K562 (cell line): ENCODE measurements around the gene PNCK. TPM values are rescaled to one million over a fixed set of nuclear protein-coding genes. Genes with fewer than 3 reads are reported as not detected.

Experiments
- ATAC-seq: fragments of 200-7000 bp; cut with Tn5 transposase; 3 replicates; pipeline ENCODE4 v1.9.1; 2020; ENCODE audit warnings: moderate library complexity
- BruUV-seq: library from RNA; stranded (reverse); fragments of 400-500 nt; replicated peaks from 2 replicates; lab custom pipeline; 2021; lab: Mats Ljungman, UMichigan
- CTCF ChIA-PET: fragments of 300-600 bp; formaldehyde crosslinking; extraction: SDS; loops from one replicate; lab custom pipeline; 2021; ENCODE audit warnings: low intra/inter-chr PET ratio; lab: Yijun Ruan, JAX
- POLR2A ChIA-PET: fragments of 300-600, 350-650 bp; sonication (Branson Sonifier 250); formaldehyde crosslinking; extraction: SDS; loops from one replicate; lab custom pipeline; 2021; ENCODE audit warnings: antibody characterized with exemption, inconsistent platforms; lab: Yijun Ruan, JAX
- DNase-seq, 4 experiments: peaks; one replicate each; pipeline versions ENCODE4 v3.0.0 to v3.0.0-alpha.2; 2011 to 2018; ENCODE audit warnings: low spot score in 3 of 4, mixed read lengths in 3 of 4; ENCODE audit errors: extremely low read depth in 1 of 4
- FAIRE-seq: peaks from 2 replicates; lab custom pipeline; 2011; peaks lifted over from hg19 to GRCh38; lab: Jason Lieb, UNC
- H2AFZ ChIP-seq: 2 replicates; pipeline ENCODE4 v1.6.0; 2011; ENCODE audit warnings: low read depth, low read length, control low read depth, inconsistent platforms
- H3K27ac ChIP-seq: fragments of 200-600 bp; 3 replicates; pipeline ENCODE4 v1.8.0; 2011; ENCODE audit warnings: low read depth, mild to moderate bottlenecking, control low read depth, inconsistent platforms, low read length, moderate library complexity, mixed read lengths; ENCODE audit errors: extremely low read depth
- H3K27me3 ChIP-seq, 2 experiments: fragments of 300-600 bp in 1 of 2; 2 replicates in 1 of 2; 3 replicates in 1 of 2; pipeline versions ENCODE4 v1.6.0 to v1.8.0; 2011; ENCODE audit warnings: inconsistent platforms in 2 of 2, low read length in 2 of 2, mild to moderate bottlenecking in 1 of 2, mixed read lengths in 1 of 2, moderate library complexity in 1 of 2; ENCODE audit not compliant: control insufficient read depth in 2 of 2, insufficient read depth in 2 of 2
- H3K36me3 ChIP-seq: fragments of 300-600 bp; 3 replicates; pipeline ENCODE4 v1.8.0; 2011; ENCODE audit warnings: mild to moderate bottlenecking, low read length, inconsistent platforms; ENCODE audit not compliant: control insufficient read depth, insufficient read depth
- H3K4me1 ChIP-seq, 2 experiments: fragments of 200-600 bp in 1 of 2; replicated peaks in 1 of 2; 2 replicates in 1 of 2; 3 replicates in 1 of 2; pipeline versions ENCODE4 v1.5.1 to v1.8.0; 2011; ENCODE audit warnings: inconsistent platforms in 2 of 2, low read length in 2 of 2, mild to moderate bottlenecking in 1 of 2, mixed read lengths in 1 of 2, moderate library complexity in 1 of 2; ENCODE audit not compliant: control insufficient read depth in 2 of 2, insufficient read depth in 2 of 2
- H3K4me2 ChIP-seq: 2 replicates; pipeline ENCODE4 v1.6.1; 2011; ENCODE audit warnings: low read length, control low read depth, inconsistent platforms, mixed read lengths; ENCODE audit not compliant: insufficient read depth
- H3K4me3 ChIP-seq: fragments of 200-600 bp; sonication (generic), shearing (Covaris generic); 2 replicates; pipeline ENCODE4 v1.5.1; 2016; ENCODE audit warnings: control low read depth, inconsistent platforms
- H3K79me2 ChIP-seq: fragments of 200-600 bp; 3 replicates; pipeline ENCODE4 v1.8.0; 2011; ENCODE audit warnings: low read length, inconsistent platforms; ENCODE audit not compliant: control insufficient read depth, insufficient read depth
- H3K9ac ChIP-seq, 2 experiments: 2 replicates each; pipeline versions ENCODE4 v1.6.0 to v1.6.1; 2011; ENCODE audit warnings: low read depth in 2 of 2, low read length in 2 of 2, control low read depth in 1 of 2, inconsistent platforms in 1 of 2, mild to moderate bottlenecking in 1 of 2, mixed read lengths in 1 of 2; ENCODE audit not compliant: insufficient read depth in 1 of 2
- H3K9me1 ChIP-seq: one replicate; pipeline ENCODE4 v1.6.0; 2011; ENCODE audit warnings: inconsistent platforms, mild to moderate bottlenecking, low read length, moderate library complexity; ENCODE audit not compliant: control insufficient read depth, insufficient read depth
- H3K9me3 ChIP-seq: replicated peaks from 2 replicates; pipeline ENCODE4 v1.5.1; 2011; ENCODE audit warnings: low read depth, low read length, inconsistent platforms; ENCODE audit not compliant: control insufficient read depth, insufficient read depth
- H4K20me1 ChIP-seq: replicated peaks from 2 replicates; pipeline ENCODE4 v1.6.1; 2011; ENCODE audit warnings: low read length, inconsistent platforms, mixed read lengths; ENCODE audit not compliant: control insufficient read depth, insufficient read depth
- BCOR ChIP-seq: fragments of 450-650 bp; IDR thresholded peaks from 2 replicates; pipeline ENCODE4 v1.6.1; 2016
- CTCF ChIP-seq, 3 experiments: IDR thresholded peaks in 2 of 3; conservative IDR thresholded peaks in 1 of 3; 2 replicates each; pipeline ENCODE4 v1.5.1; 2011 to 2012; ENCODE audit warnings: low read length in 3 of 3, mild to moderate bottlenecking in 3 of 3, control low read depth in 2 of 3, improper control_type of control experiment in 1 of 3, inconsistent platforms in 1 of 3, low read depth in 1 of 3, mixed read lengths in 1 of 3, moderate library complexity in 1 of 3; ENCODE audit not compliant: insufficient read depth in 2 of 3
- FOXP1 ChIP-seq: sonication (generic); formaldehyde crosslinking; IDR thresholded peaks from 2 replicates; pipeline ENCODE4 v1.8.0; 2022; ENCODE audit warnings: mild to moderate bottlenecking, missing genetic modification reagents
- LEF1 ChIP-seq: fragments of 450-650 bp; IDR thresholded peaks from 2 replicates; pipeline ENCODE4 v1.6.1; 2016; ENCODE audit warnings: mild to moderate bottlenecking
- NFIC ChIP-seq: fragments of 450-650 bp; IDR thresholded peaks from 2 replicates; pipeline ENCODE4 v1.6.1; 2017; ENCODE audit warnings: mild to moderate bottlenecking, inconsistent platforms
- RBM25 ChIP-seq: fragments of 200-400 bp; formaldehyde crosslinking; IDR thresholded peaks from 2 replicates; pipeline ENCODE4 v1.6.1; 2018; ENCODE audit warnings: low read length, low read depth, moderate library complexity; ENCODE audit not compliant: severe bottlenecking
- SREBF1 ChIP-seq: fragments of 150-350 bp; IDR thresholded peaks from 2 replicates; pipeline ENCODE4 v1.6.1; 2014; ENCODE audit warnings: antibody characterized with exemption, low read depth, low read length, borderline replicate concordance
- ZFP36 ChIP-seq: fragments of 150-350 bp; IDR thresholded peaks from 2 replicates; pipeline ENCODE4 v1.6.1; 2018; ENCODE audit warnings: low read length, low read depth; ENCODE audit not compliant: partially characterized antibody
- ZNF384 ChIP-seq: IDR thresholded peaks from 2 replicates; pipeline ENCODE4 v1.6.1; 2012; ENCODE audit warnings: low read depth, low read length, improper control_type of control experiment
- WGBS: fragments of 100-300 bp; shearing (Covaris generic); methylation state at CpG from one replicate; pipeline ENCODE4 v1.1.6; 2016; ENCODE audit warnings: low coverage, mixed read lengths; ENCODE audit not compliant: insufficient coverage; ENCODE audit errors: missing lambda C conversion rate; 5-methylcytosine and 5-hydroxymethylcytosine counted together
- in situ Hi-C: fragments of 300-500 bp; cut with MboI; formaldehyde crosslinking; loops from 4 replicates; pipeline ENCODE4 v1.15.0; 2018; ENCODE audit warnings: inconsistent platforms, mixed read lengths
- intact Hi-C: fragments of 100-400 bp; cut with micrococcal nuclease; formaldehyde crosslinking; loops from 2 replicates; pipeline ENCODE4 v1.14.2; 2022
- polyA plus RNA-seq, 8 experiments: library from polyadenylated mRNA; depleted of rRNA in 4 of 8; stranded (reverse) in 5 of 8; unstranded in 3 of 8; fragments of >200 nt; fragmentation: Nextera tagmentation in 2 of 8; fragmentation: Illumina TruSeq in 1 of 8; extraction: Ambion mirVana in 2 of 8; extraction: Trizol in 1 of 8; gene quantifications; 2 replicates each; pipeline versions ENCODE4 v1.2.1 to v1.2.3, GENCODE V29; 2011 to 2014; ENCODE audit warnings: inconsistent platforms in 1 of 8, missing spikeins in 1 of 8
- total RNA-seq, 7 experiments: library from RNA; depleted of rRNA in 6 of 7; stranded (reverse); fragments of >200 nt in 6 of 7; fragmentation: Illumina TruSeq in 2 of 7; extraction: Trizol in 2 of 7; gene quantifications; 2 replicates each; pipeline versions ENCODE4 v1.2.1 to v1.2.3, GENCODE V29; 2011 to 2021; ENCODE audit warnings: low replicate concordance in 1 of 7

Gene PNCK
- total and polyA plus RNA-seq, 9 of the 15 experiments (the other 6 are each of a cell fraction or from before 2014, with no cell fraction given): 0.13 to 7.5 (median 1.2) TPM; not detected in 1

- ATAC-seq (no peak), FAIRE-seq (no peak), DNase-seq (no peak)
- H3K36me3 ChIP-seq: no peaks in the 10 kb centered on the region
- WGBS: 19% methylated on average over 6 of the region's 9 CpGs
- H3K27ac ChIP-seq: no peak overlapping the region
- no peaks in the 10 kb centered on the region for H4K20me1 ChIP-seq
- ChIA-PET POLR2A (interaction anchor here (0.6 to 0.9 kb wide), 2 partner anchors 9 to 622 kb away, joined by 3 to 4 read pairs; no protein-coding TSS in a partner anchor), CTCF (no interaction called here)
- H3K4me1 ChIP-seq: peaks cover 0 to 4% of the 10 kb centered on the region in 2 experiments; a peak in 1 of 5 replicates
- intact Hi-C loops (no loop called here), in situ Hi-C loops (no loop called here)
- H3K9ac ChIP-seq: no peak overlapping the region
- TF ChIP-seq SREBF1 (no peak), LEF1 (no peak), ZNF384 (no peak), FOXP1 (CRISPR knock-in tag) (no peak), NFIC (no peak), BCOR (no peak)
- no TSS peak for BruUV-seq
- H3K4me3 ChIP-seq: no peak overlapping the region
- H3K9me3 ChIP-seq: 0 out of 2 replicates have a peak, but pooled peaks cover 2% of the 10 kb centered on the region
- no peak overlapping the region for H3K4me2 ChIP-seq
- H3K9me1 ChIP-seq: no peaks in the 10 kb centered on the region
- H2AFZ ChIP-seq: no peak overlapping the region
- peaks cover 0 to 5% of the 10 kb centered on the region in 2 experiments; a peak in 1 of 5 replicates for H3K27me3 ChIP-seq
- no peaks in the 10 kb centered on the region for H3K79me2 ChIP-seq
These were observed 16.5 kb downstream of the PNCK start for GRCh38 chrX:153657161-153657560.

GRCh38 chrX:153653556-153653955 lies 20.1 kb downstream of the PNCK start:
- H3K4me2 ChIP-seq: no peak overlapping the region
- FAIRE-seq (no peak), DNase-seq (no peak), ATAC-seq (no peak)
- H3K27me3 ChIP-seq: peaks cover 0 to 5% of the 10 kb centered on the region in 2 experiments; a peak in 1 of 5 replicates
- no peaks in the 10 kb centered on the region for H3K9me3 ChIP-seq
- H3K4me1 ChIP-seq: peaks cover 0 to 21% of the 10 kb centered on the region in 2 experiments; a peak in 2 of 5 replicates
- H3K79me2 ChIP-seq: no peaks in the 10 kb centered on the region
- no peak overlapping the region for H3K4me3 ChIP-seq
- TF ChIP-seq RBM25 (peak; percentile 69), CTCF (IDR thresholded peaks at IDR 0.05 in 2 of 3, conservative IDR thresholded peaks at IDR 0.05 in 1 of 3; ENCODE audit: insufficient read depth in 2 of 3, low read depth in 1 of 3, low read length in 3 of 3) (no peak), ZFP36 (no peak)
- no TSS peak for BruUV-seq
- in situ Hi-C loops (no loop called here), intact Hi-C loops (no loop called here)
- no peak overlapping the region for H3K9ac ChIP-seq
- H4K20me1 ChIP-seq: no peaks in the 10 kb centered on the region
- H3K36me3 ChIP-seq: no peaks in the 10 kb centered on the region
- H2AFZ ChIP-seq: no peak overlapping the region
- ChIA-PET CTCF (no interaction called here), POLR2A (no interaction called here)
- WGBS: 36% methylated on average over 2 of the region's 2 CpGs
- H3K9me1 ChIP-seq: no peaks in the 10 kb centered on the region
- no peak overlapping the region for H3K27ac ChIP-seq
